ENCODE data around the gene MGLL.

MGLL gene

GRCh38 chr3:127787571-127788365 lies 34.5 kb downstream of the MGLL start:
- DNase-seq, result no peak

GRCh38 chr3:127787071-127787490 lies 35.2 kb downstream of the MGLL start:
- DNase-seq, result peak; percentile 73

- peak; percentile 97 for DNase-seq
Measured at GRCh38 chr3:127786353-127787070, 35.8 kb downstream of the MGLL start.

GRCh38 chr3:127785711-127786265 lies 36.5 kb downstream of the MGLL start:
- DNase-seq, result no peak

- DNase-seq, result no peak
Measured at GRCh38 chr3:127784865-127785710, 37.2 kb downstream of the MGLL start.

GRCh38 chr3:127784283-127784682 lies 38.0 kb downstream of the MGLL start:
- no peak for DNase-seq

GRCh38 chr3:127783642-127784160 lies 38.6 kb downstream of the MGLL start:
- no peak for DNase-seq

- DNase-seq, result no peak
Measured at GRCh38 chr3:127783166-127783565, 39.1 kb downstream of the MGLL start.

- no peak for DNase-seq
Measured at GRCh38 chr3:127781411-127782001, 40.8 kb downstream of the MGLL start.

GRCh38 chr3:127780536-127781400 lies 41.5 kb downstream of the MGLL start:
- DNase-seq, result no peak

- no peak for DNase-seq
Measured at GRCh38 chr3:127779747-127780146, 42.6 kb downstream of the MGLL start.

GRCh38 chr3:127777921-127778656 lies 44.2 kb downstream of the MGLL start:
- no peak for DNase-seq

GRCh38 chr3:127777332-127777731 lies 45.0 kb downstream of the MGLL start:
- DNase-seq, result no peak

- DNase-seq, result no peak
Measured at GRCh38 chr3:127776347-127776746, 46.0 kb downstream of the MGLL start.

GRCh38 chr3:127775398-127776109 lies 46.8 kb downstream of the MGLL start:
- DNase-seq, result peak; percentile 62

- DNase-seq, result no peak
Measured at GRCh38 chr3:127774647-127775046, 47.7 kb downstream of the MGLL start.

- DNase-seq, result no peak
Measured at GRCh38 chr3:127773752-127774395, 48.4 kb downstream of the MGLL start.

GRCh38 chr3:127772827-127773751 lies 49.2 kb downstream of the MGLL start:
- no peak for DNase-seq
